ENCODE results near the gene MT1E.

The MT1E gene

GRCh38 chr16:56583351-56584168, 42.0 kb upstream of the MT1E start:
- Histone ChIP-seq H3K36me3 (replicated peaks; ENCODE audit: low read depth, low read length) (no peaks in the 10 kb centered on the region), H3K79me2 (ENCODE audit: low read length) (no peaks in the 10 kb centered on the region), H2AFZ (ENCODE audit: low read depth, low read length) (no peak overlapping the region), H3K27ac (ENCODE audit: low read length) (no peak overlapping the region), H3K9ac (ENCODE audit: low read length) (no peak overlapping the region), H3K9me3 (ENCODE audit: insufficient read depth, low read length) (no peaks in the 10 kb centered on the region), H3K4me3 (ENCODE audit: low read length) (no peak overlapping the region), H3K4me1 (ENCODE audit: low read length) (no peaks in the 10 kb centered on the region), H3K27me3 (ENCODE audit: low read depth, low read length) (peaks cover 4% of the 10 kb centered on the region; the same call in 1 of the 2 replicates), H4K20me1 (ENCODE audit: insufficient read depth, low read length) (no peaks in the 10 kb centered on the region), H3K4me2 (ENCODE audit: low read length) (no peak overlapping the region)
- TF ChIP-seq, protein P1, sequence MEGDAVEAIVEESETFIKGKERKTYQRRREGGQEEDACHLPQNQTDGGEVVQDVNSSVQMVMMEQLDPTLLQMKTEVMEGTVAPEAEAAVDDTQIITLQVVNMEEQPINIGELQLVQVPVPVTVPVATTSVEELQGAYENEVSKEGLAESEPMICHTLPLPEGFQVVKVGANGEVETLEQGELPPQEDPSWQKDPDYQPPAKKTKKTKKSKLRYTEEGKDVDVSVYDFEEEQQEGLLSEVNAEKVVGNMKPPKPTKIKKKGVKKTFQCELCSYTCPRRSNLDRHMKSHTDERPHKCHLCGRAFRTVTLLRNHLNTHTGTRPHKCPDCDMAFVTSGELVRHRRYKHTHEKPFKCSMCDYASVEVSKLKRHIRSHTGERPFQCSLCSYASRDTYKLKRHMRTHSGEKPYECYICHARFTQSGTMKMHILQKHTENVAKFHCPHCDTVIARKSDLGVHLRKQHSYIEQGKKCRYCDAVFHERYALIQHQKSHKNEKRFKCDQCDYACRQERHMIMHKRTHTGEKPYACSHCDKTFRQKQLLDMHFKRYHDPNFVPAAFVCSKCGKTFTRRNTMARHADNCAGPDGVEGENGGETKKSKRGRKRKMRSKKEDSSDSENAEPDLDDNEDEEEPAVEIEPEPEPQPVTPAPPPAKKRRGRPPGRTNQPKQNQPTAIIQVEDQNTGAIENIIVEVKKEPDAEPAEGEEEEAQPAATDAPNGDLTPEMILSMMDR (IDR thresholded peaks at IDR 0.05; ENCODE audit: low read depth, low read length) = no peak
- no peak for TF ChIP-seq EZH2phosphoT487 (IDR thresholded peaks at IDR 0.05; ENCODE audit: low read depth)

GRCh38 chr16:56584276-56584675, 41.3 kb upstream of the MT1E start:
- H3K9ac ChIP-seq (ENCODE audit: low read length) = no peak overlapping the region
- H3K27me3 ChIP-seq (ENCODE audit: low read depth, low read length) = peaks cover 4% of the 10 kb centered on the region; the same call in 1 of the 2 replicates
- no peak overlapping the region for H3K4me3 ChIP-seq (ENCODE audit: low read length)
- H3K36me3 ChIP-seq (replicated peaks; ENCODE audit: low read depth, low read length) = no peaks in the 10 kb centered on the region
- no peaks in the 10 kb centered on the region for H3K79me2 ChIP-seq (ENCODE audit: low read length)
- no peaks in the 10 kb centered on the region for H3K9me3 ChIP-seq (ENCODE audit: insufficient read depth, low read length)
- TF ChIP-seq, protein P1 (IDR thresholded peaks at IDR 0.05; ENCODE audit: low read depth, low read length) = no peak
- no peak for TF ChIP-seq EZH2phosphoT487 (IDR thresholded peaks at IDR 0.05; ENCODE audit: low read depth)
- no peak overlapping the region for H3K27ac ChIP-seq (ENCODE audit: low read length)
- H2AFZ ChIP-seq (ENCODE audit: low read depth, low read length) = no peak overlapping the region
- H4K20me1 ChIP-seq (ENCODE audit: insufficient read depth, low read length) = no peaks in the 10 kb centered on the region
- no peak overlapping the region for H3K4me2 ChIP-seq (ENCODE audit: low read length)
- no peaks in the 10 kb centered on the region for H3K4me1 ChIP-seq (ENCODE audit: low read length)

DNA sequence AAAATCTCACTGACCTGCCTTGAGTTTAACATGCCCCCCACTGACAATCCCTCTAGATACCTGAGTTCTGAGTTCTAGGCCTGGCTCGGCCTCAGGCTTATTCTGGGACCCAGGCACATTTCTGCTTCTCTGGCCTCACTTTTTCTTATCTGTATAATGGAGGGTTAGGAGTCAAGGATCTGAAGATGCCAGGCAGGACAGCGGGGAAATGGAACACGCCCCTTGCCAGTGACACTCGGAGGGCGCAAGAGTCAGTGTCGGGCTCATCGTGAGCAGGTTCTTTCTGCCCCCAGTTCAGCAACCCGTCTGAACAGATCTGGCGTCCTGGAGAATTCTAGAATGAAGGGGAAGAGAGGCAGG, 36.8 kb upstream of the MT1E start:
- no peaks in the 10 kb centered on the region for H3K79me2 ChIP-seq (ENCODE audit: low read length)
- no peak overlapping the region for H3K9ac ChIP-seq (ENCODE audit: low read length)
- no peaks in the 10 kb centered on the region for H4K20me1 ChIP-seq (ENCODE audit: insufficient read depth, low read length)
- no peaks in the 10 kb centered on the region for H3K36me3 ChIP-seq (replicated peaks; ENCODE audit: low read depth, low read length)
- no peak overlapping the region for H3K4me3 ChIP-seq (ENCODE audit: low read length)
- H3K9me3 ChIP-seq (ENCODE audit: insufficient read depth, low read length) = no peaks in the 10 kb centered on the region
- peaks cover 4% of the 10 kb centered on the region; the same call in 1 of the 2 replicates for H3K27me3 ChIP-seq (ENCODE audit: low read depth, low read length)
- H3K4me2 ChIP-seq (ENCODE audit: low read length) = no peak overlapping the region
- H3K27ac ChIP-seq (ENCODE audit: low read length) = no peak overlapping the region
- TF ChIP-seq, protein P1 (IDR thresholded peaks at IDR 0.05; ENCODE audit: low read depth, low read length) = no peak
- TF ChIP-seq EZH2phosphoT487 (IDR thresholded peaks at IDR 0.05; ENCODE audit: low read depth) = no peak
- H3K4me1 ChIP-seq (ENCODE audit: low read length) = peaks cover 5% of the 10 kb centered on the region; the same call in 1 of the 2 replicates
- no peak overlapping the region for H2AFZ ChIP-seq (ENCODE audit: low read depth, low read length)

DNA sequence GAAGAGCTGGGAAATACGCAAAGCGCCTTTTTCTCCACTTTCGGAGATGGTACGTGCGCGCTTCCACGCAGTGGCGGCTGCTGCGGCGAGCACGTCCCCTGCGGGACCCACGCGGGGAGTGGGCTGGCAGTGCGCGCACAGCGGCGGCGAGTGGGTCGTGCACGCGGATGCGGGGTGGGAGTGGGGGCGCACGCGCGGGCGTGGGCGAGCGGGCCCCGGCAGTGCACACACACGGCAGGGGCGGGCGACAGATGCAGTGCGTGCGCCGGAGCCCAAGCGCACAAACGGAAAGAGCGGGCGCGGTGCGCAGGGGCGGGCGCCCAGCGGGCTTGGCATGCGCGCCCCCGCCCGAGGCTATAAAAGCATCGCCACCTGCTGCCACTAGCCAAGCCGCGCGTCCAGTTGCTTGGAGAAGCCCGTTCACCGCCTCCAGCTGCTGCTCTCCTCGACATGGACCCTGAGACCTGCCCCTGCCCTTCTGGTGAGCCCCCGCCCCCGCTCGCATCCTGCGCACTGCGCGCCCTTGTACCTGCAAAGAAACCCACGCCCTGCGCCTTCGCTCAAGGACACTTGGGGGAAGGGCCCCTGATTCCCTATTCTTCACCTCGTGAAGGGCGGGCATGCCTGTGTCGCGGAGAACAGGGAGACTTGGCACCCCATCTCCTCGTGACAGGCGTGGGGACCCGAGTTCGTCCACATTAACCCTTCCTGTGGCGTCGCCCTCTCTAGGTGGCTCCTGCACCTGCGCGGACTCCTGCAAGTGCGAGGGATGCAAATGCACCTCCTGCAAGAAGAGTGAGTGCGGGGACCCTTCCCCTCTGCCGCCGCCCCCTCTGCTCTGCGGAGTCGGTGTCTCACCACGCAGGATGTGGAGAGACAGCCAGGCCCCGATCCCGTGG, 36.2 kb upstream of the MT1E start, which contains the start of gene MT3:
Gene MT3, plus strand, starts transcription at position 388 of the 899 bp plus-strand sequence. Its CDS starts 63 bp downstream, at position 451.
- Histone ChIP-seq H3K9me3 (ENCODE audit: insufficient read depth, low read length) (no peaks in the 10 kb centered on the region), H3K4me3 (ENCODE audit: low read length) (no peak within 1 kb of the TSS), H3K27ac (ENCODE audit: low read length) (no peak within 1 kb of the TSS), H3K79me2 (ENCODE audit: low read length) (no peaks in the 10 kb centered on the region), H2AFZ (ENCODE audit: low read depth, low read length) (no peak within 1 kb of the TSS), H3K36me3 (replicated peaks; ENCODE audit: low read depth, low read length) (no peaks in the 10 kb centered on the region), H4K20me1 (ENCODE audit: insufficient read depth, low read length) (no peaks in the 10 kb centered on the region), H3K9ac (ENCODE audit: low read length) (no peak within 1 kb of the TSS), H3K4me1 (ENCODE audit: low read length) (peaks cover 5% of the 10 kb centered on the region; the same call in 1 of the 2 replicates), H3K4me2 (ENCODE audit: low read length) (no peak within 1 kb of the TSS), H3K27me3 (ENCODE audit: low read depth, low read length) (peaks cover 4% of the 10 kb centered on the region; the same call in 1 of the 2 replicates)
- TF ChIP-seq EZH2phosphoT487 (IDR thresholded peaks at IDR 0.05; ENCODE audit: low read depth) = no peak
- TF ChIP-seq, protein P1 (IDR thresholded peaks at IDR 0.05; ENCODE audit: low read depth, low read length) = no peak
